ENCODE results near the gene ICOSLG.

DNA sequence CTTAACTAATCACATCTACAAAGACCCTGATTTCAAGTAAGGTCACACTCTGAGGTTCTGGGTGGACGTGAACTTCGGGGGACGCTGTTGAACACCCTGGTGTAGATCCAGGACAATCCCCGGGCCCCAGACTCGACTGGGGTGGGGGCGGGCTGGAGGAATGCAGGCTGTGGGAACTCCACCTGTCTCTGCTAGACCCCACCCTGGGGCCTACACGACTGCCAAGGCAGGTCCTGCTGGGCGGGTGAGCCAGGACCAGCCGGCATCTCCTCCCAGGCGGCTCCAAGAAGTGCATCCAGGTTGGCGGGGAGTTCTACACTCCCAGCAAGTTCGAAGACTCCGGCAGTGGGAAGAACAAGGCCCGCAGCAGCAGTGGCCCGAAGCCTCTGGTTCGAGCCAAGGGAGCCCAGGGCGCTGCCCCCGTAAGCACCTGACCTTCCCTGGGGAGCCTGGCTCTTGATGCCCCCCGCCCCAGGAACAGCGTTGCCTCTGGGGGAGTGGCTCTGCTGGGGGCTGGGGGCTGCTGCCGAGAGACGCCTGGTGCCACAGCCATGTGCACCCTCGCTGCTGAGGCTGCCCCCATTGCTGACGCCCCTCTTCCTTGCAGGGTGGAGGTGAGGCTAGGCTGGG, 48.8 kb upstream of the ICOSLG start:
- TF ChIP-seq, protein P1, sequence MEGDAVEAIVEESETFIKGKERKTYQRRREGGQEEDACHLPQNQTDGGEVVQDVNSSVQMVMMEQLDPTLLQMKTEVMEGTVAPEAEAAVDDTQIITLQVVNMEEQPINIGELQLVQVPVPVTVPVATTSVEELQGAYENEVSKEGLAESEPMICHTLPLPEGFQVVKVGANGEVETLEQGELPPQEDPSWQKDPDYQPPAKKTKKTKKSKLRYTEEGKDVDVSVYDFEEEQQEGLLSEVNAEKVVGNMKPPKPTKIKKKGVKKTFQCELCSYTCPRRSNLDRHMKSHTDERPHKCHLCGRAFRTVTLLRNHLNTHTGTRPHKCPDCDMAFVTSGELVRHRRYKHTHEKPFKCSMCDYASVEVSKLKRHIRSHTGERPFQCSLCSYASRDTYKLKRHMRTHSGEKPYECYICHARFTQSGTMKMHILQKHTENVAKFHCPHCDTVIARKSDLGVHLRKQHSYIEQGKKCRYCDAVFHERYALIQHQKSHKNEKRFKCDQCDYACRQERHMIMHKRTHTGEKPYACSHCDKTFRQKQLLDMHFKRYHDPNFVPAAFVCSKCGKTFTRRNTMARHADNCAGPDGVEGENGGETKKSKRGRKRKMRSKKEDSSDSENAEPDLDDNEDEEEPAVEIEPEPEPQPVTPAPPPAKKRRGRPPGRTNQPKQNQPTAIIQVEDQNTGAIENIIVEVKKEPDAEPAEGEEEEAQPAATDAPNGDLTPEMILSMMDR (IDR thresholded peaks at IDR 0.05), result no peak
- TF ChIP-seq EZH2 (IDR thresholded peaks at IDR 0.05), result no peak
